ENCODE measurements around the gene PAQR5. TPM values are rescaled to one million over a fixed set of nuclear protein-coding genes. Genes with fewer than 3 reads are reported as not detected.
"Not testable (repeated sequence)": the region's sequence is repeated elsewhere in the genome, so short reads cannot be mapped to it uniquely, and the experiment has no call there.

Gene PAQR5
- total RNA-seq, 2 donors from 2014 or later = 0.74 to 5.0 TPM

DNA sequence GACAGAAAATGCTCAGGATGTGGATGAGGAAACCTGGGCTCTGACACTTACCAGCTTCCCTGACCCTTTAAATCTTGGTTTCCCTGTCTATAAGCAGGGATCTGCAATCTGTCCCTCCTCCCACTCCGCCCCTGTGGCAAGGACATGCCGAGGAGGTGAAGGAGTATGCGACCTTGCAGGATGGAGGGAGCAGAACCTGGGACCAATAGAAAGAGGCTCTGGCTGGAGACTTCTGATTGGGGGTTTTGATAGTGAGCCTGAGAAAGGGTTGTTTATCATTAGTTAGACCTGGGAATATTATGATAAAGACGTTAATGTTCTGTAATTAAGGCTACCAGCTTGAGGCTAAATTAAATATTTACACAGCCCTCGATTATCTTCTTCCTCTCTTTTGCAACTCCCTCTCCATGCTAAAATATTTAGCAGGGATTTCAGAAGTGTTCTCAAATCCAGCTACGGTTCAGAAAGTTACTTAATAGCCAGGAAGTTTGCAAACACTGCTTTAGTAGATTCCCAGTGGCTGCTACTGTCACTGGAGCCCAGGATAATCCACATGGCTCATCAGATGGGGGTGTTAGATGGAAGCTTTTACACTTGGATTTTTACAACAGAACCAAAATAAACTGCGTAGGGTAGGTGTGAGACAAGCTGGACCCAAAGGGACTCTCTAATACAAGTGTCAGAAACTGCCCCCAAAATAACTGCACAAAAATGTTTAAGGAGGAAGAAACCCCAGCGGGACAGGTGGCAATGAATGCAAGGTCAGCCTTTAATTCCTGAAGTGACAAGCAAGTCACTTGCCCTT is 9.2 kb upstream of the PAQR5 start:
- no peak for DNase-seq (ENCODE audit: low spot score)
- Histone ChIP-seq H3K27ac (peak overlapping the region in 1 of 2 donors; percentile 23), H3K36me3 (no peaks in the 10 kb centered on the region), H3K4me3 (no peak overlapping the region), H3K4me1 (peaks cover 0 to 10% of the 10 kb centered on the region in 2 donors), H3K9me3 (no peaks in the 10 kb centered on the region), H3K27me3 (no peaks in the 10 kb centered on the region)
- TF ChIP-seq, protein P1, sequence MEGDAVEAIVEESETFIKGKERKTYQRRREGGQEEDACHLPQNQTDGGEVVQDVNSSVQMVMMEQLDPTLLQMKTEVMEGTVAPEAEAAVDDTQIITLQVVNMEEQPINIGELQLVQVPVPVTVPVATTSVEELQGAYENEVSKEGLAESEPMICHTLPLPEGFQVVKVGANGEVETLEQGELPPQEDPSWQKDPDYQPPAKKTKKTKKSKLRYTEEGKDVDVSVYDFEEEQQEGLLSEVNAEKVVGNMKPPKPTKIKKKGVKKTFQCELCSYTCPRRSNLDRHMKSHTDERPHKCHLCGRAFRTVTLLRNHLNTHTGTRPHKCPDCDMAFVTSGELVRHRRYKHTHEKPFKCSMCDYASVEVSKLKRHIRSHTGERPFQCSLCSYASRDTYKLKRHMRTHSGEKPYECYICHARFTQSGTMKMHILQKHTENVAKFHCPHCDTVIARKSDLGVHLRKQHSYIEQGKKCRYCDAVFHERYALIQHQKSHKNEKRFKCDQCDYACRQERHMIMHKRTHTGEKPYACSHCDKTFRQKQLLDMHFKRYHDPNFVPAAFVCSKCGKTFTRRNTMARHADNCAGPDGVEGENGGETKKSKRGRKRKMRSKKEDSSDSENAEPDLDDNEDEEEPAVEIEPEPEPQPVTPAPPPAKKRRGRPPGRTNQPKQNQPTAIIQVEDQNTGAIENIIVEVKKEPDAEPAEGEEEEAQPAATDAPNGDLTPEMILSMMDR (IDR thresholded peaks at IDR 0.05) = no peak

DNA sequence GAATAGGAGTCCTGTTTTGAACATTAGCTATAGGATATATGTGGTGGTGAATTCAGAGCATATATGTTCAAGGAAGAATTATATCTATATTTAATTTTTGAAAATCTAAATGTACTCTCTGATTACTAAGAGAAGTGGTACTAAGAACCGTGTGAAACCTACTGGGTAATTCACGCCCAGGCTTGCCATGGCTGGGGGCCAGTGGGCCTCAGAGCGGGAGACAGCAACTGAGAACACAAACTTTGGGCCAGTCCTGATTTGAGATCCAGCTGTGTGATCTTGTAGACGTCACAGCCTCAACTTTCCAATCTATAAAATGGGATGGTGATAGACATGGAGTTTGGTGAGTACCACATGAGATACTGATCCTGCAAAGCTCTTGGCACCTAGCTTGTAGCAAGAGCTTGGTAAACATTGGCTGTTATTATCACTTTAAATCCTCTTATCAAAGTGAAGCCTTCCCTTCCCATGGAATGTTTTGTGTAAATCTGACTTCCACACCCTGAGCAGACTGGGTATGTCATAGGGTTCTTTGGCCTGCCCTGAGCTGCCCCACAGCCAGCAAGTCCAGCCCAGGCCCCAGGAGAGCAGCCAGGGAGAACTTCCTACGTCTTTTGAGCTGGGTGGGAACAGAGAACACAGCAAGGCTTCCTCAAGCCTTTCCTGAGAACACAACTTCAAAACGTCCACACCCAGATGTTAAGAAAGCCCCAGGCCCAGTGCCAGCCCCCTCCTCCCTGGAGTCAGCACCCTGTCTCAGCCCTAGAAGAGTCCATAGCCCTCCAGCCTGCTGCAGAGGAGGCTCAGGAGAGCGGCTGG is 8.2 kb upstream of the PAQR5 start:
- no peaks in the 10 kb centered on the region for H3K9me3 ChIP-seq
- H3K4me1 ChIP-seq = peaks cover 0 to 10% of the 10 kb centered on the region in 2 donors
- H3K36me3 ChIP-seq = no peaks in the 10 kb centered on the region
- H3K27me3 ChIP-seq = no peaks in the 10 kb centered on the region
- TF ChIP-seq, protein P1 (IDR thresholded peaks at IDR 0.05) = no peak
- no peak overlapping the region for H3K4me3 ChIP-seq
- peak overlapping the region; percentile 21 to 23 for H3K27ac ChIP-seq
- peak; percentile 80 for DNase-seq (ENCODE audit: low spot score)

DNA sequence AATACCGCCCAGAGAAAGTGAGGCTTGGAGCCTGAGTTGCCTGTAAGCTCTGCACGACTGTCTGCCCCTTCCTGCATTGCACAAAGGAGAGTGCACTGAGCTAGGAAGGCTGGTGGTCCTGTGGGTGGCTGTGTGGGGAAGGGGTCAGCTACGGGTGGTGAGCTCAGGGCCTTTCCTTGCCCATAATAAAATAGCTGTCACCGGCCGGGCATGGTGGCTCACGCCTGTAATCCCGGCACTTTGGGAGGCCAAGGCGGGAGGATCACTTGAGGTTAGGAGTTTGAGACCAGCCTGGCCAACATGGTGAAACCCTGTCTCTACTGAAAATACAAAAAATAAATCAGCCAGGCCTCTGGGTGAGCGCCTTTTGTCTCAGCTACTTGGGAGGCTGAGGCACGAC is 7.1 kb upstream of the PAQR5 start:
- H3K4me3 ChIP-seq; H3K36me3 ChIP-seq; H3K27me3 ChIP-seq; DNase-seq (ENCODE audit: low spot score); H3K9me3 ChIP-seq; H3K4me1 ChIP-seq: not testable (repeated sequence)
- peak overlapping the region; percentile 7 to 21 for H3K27ac ChIP-seq

- H3K4me1 ChIP-seq = peaks cover 0 to 10% of the 10 kb centered on the region in 2 donors
- H3K9me3 ChIP-seq = no peaks in the 10 kb centered on the region
- no peaks in the 10 kb centered on the region for H3K27me3 ChIP-seq
- H3K27ac ChIP-seq = no peak overlapping the region
- DNase-seq (ENCODE audit: low spot score) = no peak
- no peaks in the 10 kb centered on the region for H3K36me3 ChIP-seq
- TF ChIP-seq, protein P1 (IDR thresholded peaks at IDR 0.05) = no peak
- no peak overlapping the region for H3K4me3 ChIP-seq
Observed at GRCh38 chr15:69292826-69293420, 5.8 kb upstream of the PAQR5 start.

DNA sequence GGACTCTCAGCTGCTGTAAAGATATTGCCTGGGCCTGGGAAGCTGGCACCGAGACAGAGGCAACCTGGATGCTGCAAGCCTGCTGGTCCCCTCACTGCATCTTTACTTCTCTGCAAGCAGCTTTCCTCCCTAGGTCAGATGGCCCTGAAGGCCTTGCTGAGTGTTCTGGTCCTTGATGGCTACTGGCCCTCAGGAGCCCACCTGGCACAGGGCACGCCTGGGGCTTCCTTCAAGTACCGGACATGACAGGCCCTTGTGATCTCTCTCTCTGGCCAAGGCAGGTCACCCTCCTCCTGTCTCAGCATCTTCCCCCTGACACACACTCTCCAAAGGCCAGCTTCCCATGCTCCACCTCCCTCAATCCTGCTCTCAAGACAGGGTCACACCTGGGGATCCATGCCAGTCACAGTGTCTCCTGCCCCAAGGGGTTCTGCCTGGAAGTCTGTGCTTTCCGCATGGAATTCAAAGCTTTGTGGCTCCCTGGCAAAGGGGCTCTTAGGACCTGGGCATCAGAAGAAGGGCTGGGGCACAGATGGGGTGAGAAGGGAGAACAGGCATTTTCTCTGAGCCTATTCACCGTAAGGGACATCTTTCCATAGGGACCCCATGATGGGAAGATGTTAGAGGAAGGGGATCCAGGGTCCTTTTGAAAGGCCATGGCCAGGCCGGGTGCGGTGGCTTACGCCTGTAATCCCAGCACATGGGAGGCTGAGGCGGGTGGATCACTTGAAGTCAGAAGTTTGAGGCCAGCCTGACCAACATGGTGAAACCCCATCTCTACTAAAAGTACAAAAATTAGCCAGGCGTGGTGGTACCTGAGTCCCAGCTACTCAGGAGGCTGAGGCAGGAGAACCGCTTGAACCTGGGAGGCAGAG is 4.7 kb upstream of the PAQR5 start:
- no peaks in the 10 kb centered on the region for H3K9me3 ChIP-seq
- TF ChIP-seq, protein P1 (IDR thresholded peaks at IDR 0.05) = no peak
- no peaks in the 10 kb centered on the region for H3K36me3 ChIP-seq
- H3K27me3 ChIP-seq = no peaks in the 10 kb centered on the region
- no peak overlapping the region for H3K4me3 ChIP-seq
- no peak for DNase-seq (ENCODE audit: low spot score)
- peaks cover 0 to 15% of the 10 kb centered on the region in 2 donors for H3K4me1 ChIP-seq
- no peak overlapping the region for H3K27ac ChIP-seq

Measured in right atrium auricular region (tissue), 2 donors.